ENCODE data around the gene SP2.

SP2 gene

DNA sequence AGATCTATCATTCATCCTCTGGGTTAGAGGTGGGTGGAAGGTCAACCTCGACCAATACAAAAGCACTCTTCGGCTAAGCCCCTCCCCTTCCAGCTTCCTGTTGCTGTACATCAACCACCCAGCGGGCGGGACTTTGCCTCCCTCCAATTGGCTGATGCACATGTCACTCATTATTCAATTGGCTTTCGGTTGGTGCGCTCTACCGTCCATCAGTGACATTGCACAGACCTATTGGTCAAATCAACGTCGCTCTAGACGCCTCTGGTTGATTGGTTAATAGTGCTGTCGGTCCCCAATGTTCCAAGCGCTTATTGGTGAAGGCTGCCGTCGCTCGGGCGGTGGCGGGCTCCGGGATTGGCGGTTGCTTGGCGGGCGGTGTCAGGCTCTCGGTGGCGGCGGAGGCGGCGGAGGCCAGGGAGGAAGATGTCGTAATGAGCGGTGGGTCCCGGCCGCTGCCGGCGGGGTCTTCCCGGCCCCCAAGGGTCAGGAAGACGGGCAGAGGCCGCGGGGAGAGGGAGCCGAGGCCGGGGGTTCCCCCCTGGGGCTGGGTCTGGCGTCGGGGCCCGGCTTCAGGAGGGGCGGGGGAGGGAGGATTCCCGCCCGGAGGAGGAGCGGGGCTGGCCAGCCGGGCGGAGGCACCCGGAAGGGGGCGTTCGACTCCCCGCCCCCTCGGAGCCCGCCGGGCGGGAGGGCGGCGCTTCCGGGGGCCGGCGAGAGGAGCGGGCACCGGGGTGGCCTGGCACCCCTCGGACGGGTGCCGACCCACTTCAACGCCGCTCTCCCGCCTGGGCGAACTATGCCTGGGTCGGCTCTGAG lies at the start of gene SP2:
TSS of gene SP2 (plus strand) at position 381 of the 816 bp plus-strand sequence. CDS start at position 432, 51 bp downstream.
- DNase-seq, result peak; percentile 100

DNA sequence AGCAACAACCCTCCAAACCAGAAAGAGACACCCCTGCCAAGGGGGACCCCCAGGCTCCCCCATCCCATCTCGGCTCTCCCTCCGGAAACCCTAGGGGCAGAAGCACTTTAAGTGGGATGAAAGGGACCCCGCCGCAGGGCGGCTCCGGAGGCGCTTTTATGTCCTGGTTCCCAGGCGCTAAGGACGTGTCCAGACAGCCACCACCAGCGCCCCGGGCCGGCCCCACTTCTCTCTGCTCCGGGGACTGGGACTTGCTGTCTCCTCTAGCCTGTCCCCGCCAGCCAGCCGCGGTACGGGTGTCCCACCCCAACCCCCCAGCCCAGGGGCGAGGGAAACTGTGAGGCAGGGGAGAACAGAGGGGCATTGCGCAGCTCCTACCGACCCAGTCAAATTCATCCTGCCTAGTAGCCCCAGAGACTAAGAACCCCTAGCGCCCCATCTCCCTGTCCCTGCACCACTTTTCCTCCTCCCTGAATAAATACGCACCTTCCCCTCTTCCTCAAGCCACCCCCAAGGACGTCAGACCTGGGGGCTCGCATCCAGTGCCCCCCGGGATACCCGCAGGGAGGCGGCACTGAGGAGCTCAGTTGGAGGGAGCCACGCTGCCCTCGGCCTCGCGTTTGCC lies 49.2 kb upstream of the SP2 start:
- no peak for DNase-seq

DNA sequence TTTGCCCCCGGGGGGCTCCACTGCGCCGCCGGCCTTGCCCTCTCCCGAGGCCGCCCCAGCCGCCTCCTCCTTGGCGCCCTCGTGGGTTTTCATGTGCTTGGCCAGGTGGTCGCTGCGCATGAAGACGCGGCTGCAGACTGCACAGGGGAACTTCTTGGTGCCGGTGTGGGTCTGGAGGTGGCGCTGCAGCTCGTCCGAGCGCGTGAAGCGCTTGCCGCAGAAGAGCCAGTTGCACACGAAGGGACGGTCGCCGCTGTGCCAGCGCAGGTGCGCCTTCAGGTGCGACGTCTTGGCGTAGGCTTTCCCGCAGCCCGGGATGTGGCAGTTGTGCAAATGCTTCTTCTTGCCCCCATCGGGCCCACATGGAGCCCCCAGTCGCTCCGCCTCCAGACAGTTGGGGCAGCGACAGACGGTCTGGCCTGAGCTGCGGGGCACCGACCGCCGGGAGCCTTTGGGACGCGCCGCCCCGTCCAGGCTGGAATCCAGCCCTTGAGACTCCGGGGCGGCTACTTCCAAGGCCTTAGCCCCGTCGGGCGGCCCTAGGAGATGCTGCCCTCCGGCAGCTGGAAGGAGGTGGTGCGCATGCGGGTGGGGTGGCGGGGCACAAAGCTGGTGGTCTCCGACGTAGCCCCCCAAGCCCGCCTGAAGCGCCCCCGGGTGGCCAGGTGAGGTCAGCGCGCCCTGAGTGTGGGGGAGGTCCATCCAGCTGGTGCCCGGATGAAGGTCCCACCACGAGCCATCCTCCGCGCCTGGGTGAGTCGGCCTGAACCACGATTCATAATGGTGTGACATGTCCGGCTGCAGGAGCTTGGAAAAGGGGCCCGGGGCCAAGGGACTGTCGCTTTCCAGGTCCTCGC lies 48.5 kb upstream of the SP2 start:
- DNase-seq, result no peak

DNA sequence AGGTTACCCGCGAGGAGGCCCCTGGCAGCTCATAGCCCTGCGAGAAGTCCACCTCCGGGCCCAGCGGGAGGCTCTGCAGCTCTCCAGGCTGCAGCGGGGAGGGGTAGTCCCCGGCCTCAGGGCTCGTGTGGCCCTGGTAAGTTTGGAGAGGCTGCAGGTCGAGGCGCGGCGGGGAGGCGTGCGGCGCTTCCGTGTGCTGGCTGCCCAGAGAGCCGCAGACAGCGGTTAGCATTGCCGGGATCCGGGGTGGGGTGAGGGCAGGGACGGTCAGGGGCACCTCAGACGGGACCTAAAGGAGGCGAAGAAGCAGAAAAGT lies 47.9 kb upstream of the SP2 start:
- DNase-seq, result no peak

DNA sequence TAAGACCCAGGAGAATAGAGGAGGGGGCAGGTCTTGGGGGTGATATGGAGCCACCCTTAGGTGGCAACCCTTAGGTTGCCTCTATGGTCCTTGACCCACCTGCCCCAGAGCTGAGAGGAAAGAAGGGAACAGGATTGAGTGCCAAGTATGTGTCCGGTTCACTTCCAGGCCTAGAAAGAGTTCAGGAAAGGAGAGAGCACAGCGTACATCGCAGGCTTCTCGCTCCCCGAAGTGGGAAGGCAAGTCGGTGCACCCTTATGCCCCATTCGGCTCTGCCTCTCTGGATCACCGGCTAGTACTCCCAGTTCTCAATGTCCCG lies 45.7 kb upstream of the SP2 start:
- no peak for DNase-seq

DNA sequence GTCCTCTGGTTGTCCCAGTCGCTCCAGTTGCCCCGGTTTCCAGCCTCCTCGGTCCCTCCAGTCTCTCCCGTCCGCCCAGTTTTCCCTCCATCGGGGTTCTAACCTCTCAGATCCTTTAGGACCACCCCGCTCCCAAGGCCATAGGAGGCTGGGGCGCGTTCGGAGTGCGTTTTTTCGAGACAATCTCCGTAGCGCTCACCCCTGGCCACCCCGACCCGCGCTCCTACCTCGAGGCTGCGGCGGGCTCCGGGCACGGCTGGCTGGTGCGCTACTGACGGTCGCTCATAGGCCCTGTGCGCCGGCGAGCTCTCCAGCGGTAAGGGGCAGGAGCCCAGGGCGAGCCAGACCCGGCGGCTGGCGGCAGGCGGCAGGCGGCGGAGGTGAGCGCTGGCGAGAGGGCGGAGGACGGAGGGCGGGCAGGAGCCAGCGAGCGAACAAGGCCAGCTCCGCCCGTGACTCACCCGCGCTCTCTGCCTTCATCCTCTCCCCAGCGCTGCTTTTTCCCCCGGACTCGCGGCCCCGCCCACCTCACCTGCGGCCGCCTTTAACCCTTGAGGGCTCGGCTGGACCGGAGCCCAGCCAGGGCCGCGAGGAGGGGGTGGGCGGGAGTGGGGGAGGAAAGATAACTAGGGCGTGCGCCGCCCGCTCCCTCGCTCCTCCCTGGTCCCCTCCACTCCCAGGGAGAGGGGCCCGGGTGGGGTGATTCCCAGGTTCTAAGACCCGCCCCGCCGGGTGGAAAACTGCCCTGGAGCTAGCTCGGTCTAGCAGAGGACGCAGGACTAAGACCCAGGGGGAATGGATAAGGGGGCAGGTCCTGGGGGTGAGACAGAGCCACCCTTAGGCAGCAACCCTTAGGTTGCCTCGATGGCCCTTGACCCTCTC lies 45.1 kb upstream of the SP2 start, which contains the start of gene SP6:
TSS of gene SP6 (minus strand) at position 472 of the 882 bp plus-strand sequence. CDS start 2,734 bp downstream, outside the sequence.
- peak; percentile 53 for DNase-seq

DNA sequence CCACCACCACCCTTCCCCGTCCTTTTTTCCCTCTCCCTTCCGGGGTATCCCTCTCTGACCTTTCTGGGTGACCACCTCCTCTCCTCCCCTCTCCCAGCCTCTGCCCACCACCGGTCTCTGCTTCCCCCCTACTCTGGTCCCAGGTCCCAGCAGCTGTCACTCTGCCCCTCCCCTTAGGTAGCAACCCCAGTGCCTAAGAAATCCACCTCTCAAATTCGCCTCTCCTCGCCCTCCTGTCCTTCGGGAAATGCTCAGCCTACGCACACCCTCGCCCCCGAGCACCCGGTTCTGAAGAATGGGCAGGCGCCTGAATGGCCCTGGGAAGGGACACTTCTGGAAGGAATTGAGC lies 44.3 kb upstream of the SP2 start:
- no peak for DNase-seq

DNA sequence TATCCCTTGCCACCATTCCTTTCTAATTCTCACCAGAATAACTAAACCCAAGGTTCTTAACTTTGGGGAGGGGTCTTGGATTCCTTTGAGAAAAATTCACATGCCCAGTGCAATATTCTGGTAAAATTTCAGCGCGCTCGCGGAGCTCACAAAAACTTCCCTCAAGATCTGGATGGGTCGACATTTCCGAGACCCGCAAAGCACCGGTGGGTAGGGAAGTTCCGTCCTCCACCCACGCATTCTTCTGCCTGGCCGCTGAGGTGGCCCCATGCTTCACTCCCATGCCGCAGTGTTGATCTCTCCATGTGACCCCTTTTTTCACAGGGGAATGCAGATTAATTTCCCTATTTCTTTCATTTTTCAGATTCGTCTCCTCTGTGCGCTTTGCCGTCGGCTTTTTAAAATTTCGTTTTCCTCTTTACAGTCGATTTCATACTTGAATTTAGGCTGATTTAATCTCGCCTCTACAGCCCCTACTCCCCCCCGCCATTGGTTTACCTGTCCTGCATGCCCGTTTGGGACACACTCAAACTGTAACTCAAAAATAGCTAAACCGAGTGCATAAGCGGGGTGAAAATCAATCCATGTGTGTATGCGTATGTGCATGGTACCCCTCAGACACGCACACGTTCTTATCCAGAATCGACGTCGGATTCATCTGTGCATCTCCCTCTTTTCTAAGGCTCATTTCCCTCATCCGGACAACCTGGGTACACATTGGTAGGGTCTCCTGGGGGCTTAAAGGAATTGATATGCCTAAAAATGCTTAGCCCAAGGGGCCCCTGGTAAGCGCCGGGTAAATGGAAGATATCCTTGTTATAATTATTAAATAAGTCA lies 43.7 kb upstream of the SP2 start:
- DNase-seq, result no peak

DNA sequence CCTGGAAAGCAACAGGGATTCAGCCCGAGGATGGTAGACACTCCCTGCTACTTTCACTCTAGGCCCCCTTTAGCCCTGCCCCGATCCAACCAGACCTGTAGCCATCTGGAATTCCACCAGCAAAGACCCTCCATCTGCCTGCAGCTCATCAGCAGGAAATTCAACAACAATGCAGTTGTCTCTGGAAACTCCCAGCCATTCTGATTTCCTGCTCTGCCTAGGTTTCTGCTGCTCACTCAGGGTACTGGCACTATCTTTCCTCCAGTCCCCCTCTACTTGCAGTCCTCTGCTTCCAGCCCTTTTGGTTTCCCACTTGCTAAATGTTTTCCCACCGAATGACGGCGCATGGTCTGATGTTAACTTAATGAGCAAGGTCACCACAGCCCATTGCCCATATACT lies 42.4 kb upstream of the SP2 start:
- DNase-seq, result no peak

DNA sequence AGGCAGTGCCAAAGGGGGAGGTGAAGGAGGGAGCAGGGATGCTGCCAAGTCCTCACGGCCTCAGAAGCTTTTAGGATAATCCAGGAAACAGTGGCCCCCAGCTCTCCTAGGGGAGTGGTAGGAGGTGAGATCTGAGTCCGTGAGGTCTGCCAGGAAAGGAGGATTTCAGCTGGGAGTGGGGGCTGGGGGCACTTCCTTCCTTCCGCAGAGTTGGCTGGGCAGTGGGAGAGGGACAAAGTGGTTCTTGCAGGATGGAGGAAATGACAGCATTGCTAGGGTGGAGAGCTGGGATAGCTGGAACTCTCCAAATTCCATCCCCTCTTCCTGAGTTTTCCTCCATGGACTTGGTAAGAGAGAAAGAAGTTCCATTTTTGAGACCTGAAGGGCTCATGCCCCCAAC lies 40.3 kb upstream of the SP2 start:
- DNase-seq, result peak; percentile 53

DNA sequence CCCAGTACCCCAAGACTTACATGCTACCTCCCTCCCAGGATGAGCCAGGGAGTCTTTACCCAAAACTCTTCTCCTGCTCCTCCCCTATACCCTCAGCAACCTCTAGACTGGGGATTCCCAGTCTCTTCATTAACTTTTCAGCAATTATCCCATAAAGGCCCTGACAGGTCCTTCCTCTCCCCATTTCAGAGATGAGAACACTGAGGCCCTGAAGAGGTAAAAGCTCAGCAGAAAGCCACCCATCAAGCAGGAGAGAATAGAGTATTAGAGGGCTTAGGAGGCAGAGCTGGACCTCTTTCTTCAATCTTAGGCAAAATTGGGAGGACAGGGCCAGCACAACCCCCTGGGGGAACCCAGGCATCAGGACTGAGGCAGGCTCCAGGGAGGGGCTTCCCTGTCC lies 39.2 kb upstream of the SP2 start:
- no peak for DNase-seq

DNA sequence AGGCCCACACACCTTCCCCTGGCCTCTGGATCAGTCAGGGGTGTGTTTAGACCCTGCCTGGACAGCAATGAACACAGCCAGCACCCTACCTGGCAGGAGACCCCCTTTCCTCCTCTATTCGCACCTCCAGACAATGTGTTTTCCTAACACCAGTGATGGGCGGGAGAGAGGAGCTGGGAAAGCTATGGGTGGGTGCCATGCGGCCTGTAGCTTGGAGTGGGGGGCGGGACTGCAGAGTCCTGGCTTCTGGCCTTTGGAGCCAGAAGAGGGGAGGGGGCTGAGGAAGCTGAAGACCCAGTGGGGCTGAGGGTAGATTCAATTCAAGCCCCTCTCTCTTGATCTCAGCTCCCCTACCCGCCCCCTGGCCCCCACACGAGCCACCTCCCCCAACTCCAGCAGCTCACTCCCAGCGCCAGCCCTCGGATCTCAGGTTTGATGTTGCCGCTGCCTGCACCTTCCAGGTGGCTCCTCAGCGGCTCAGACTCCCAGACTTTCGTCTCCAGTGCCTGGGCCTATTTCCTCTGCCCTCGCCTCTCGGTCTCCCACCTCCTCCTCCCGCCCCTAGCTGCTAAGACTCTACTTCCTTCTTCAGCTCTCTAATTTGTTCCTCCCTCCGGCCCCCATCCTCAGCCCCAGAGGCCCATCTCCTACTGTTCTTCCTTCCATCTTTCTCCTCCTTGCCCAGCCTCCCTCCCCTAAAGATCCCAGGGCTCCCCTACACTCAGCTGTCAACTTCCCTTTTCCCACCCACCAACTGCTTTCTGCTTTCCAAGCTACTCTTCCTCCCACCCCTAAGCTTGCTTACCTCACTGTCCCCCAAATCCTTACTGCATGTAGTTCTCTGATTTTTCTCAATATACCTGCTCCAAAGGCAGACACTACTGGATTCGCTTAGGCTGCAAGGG lies 38.2 kb upstream of the SP2 start:
- no peak for DNase-seq

DNA sequence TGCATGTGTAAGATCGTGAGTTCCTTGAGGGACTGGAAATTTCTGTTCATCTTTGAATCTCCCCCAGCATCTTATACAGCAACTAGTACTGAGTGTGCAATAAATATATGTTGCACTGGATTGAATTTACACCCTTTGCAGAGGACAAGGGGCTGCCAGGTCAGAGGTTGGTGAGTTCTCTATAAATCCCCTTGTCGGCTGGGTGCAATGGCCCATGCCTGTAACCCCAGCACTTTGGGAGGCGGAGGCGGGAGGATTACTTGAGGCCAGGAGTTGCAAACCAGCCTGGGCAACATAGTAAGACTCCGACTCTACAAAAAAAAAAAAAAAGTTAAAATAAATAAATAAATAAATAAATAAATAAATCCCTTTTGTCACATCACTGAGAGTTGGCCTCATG lies 35.6 kb upstream of the SP2 start:
- no peak for DNase-seq

DNA sequence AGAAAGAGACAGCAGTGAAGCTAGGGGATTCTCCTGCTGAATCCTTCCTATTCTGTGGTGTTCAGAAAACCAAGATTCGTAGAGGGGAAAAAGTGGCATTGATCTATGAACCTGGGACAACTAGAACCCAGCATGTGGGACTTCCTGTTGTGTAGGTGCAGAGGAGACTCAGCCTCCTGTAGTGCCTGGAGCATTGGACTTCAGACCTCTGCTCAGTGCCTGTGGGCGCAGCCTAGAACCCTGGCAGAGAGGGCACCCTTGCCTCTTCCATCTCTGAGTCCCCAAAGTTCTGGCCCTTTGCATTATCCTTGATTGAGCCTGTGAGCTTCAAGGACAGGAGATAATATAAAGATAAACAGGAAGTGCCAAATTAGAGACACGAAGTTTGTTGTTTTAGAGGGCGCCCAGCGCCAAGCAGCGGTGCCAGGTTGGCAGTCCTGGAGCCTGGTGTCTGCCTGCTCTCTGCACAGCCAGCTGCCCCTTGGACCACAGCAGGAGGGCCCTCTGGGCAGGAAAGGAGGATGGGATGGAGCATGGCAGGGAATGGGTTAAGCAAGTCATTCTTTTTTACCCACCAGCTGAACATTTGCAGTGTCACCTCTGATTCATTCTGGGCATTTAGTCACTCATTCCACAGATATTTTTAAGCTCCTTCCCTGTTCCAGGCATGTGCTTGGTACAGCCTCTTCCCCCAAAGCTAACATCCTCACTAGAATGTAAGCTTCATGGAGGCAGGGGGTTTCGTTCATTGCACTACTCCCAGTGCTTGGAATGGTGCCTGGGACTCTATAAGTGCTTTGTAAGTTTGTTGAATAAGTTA lies 33.2 kb upstream of the SP2 start:
- DNase-seq, result no peak

DNA sequence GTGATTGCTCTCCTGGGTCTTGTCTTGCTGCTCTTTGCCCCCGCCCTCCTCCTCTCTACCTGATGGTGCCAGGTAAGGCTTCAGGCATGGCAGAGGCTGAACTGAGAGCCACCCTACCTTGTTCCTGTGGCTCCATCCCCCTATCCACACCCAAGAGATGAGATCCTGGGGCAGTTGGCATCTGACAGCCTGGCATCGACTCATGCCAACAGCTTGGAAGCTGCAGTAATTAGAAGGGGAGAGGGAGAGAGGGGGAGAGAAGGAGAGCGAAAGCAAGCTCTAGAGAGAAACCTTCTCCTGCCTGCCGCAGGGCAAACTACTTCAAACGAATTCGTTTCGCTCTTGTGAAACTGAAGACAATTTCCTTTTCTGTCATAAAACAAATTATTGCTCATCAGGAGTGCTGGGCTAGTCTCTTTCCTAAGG lies 31.2 kb upstream of the SP2 start:
- DNase-seq, result no peak

DNA sequence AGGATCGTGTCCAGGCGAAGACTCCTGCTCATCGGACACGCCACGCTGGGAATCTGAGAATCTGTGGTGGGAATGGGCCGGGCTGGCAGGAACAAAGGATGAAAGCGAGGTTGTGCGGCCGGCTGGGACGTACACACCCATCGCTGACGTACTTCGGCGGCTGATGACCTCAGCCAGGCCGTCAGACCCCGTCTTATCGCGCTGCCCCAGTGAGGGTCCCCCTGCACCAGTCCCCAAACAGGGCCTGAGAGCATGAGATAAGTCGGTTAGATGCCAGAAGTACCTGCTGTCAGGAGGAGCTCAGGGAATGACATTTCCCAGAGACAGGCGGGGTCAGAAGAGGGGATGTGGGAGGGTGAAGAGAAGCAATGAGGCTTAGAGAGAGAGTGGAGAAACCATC lies 29.1 kb upstream of the SP2 start:
- DNase-seq, result no peak

DNA sequence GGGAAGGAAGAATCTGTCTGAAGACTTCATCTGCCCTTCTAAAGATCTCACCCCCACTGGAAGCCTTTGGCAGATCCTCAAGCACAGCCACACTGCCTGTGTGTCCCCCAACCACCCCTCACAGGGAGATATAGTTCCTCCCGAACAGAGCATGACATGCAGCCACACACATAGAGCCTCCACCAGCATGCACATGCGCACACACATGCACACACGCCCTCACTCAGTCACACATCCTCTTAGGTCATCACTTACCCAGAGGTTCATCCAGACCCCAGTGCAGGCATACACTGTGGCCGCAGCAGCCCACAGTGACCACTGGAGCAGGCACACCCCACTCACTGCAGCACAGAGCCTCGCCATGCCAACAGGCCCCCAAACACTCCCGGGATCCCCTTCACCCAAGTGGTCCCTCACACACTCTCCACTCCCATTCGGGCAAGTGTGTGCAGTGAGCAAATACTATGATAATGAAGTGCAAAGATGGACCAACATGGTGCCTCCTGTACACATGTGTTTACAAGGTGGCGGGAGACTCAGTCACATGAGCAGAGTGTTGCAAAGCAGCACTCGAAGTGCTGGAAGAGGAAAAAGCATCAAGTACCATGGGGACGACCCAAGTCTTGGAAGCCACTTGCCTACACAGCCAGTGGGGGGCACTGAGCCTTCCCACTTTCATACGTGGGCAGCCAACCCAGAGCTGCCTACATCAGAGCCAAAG lies 28.1 kb upstream of the SP2 start:
- DNase-seq, result no peak

DNA sequence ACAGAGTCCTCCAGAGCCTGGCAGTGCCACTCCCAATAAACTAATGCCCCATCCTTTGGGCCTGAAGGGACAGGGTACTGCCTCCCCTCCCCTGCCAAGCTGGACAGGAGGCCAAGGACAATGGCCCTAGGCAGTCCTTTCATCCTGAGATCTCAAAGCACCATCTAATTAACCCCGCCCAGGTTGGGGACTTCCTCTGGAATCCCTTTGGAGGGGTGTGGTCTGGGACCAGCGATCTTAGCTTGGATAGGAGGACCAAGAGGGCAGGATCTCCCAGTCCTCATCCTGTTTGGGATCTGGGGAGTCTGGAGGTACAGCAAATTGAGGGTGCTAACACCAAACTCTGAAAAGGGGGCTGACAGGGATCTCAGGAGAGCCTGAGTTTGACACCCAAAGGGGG lies 26.9 kb upstream of the SP2 start:
- no peak for DNase-seq

DNA sequence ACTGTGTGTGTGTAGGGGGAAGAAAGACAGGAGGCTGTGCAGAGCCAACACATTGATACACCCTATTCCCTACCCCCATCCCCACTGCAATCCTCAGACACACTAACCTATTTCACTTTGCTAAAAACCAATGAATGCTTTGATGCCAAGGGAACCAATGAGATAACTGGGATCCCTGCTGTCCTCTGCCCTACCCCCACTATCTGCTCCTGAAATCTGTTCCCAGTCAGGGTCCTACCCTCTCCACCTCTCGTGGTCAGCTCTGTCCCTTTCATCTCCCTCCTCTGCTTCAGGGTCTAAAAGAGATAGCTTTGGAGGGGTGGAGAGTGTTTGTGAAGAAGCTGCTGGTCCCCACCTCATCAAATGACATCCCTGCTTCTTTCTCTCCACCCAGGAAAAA lies 26.0 kb upstream of the SP2 start:
- no peak for DNase-seq
